COLO829 (cell line): Measurements from ENCODE around the gene CHN2.

Experiments used
- DNase-seq: peaks from one replicate; pipeline ENCODE4 v3.0.0; 2012; ENCODE audit warnings: low spot score

Gene CHN2

DNA sequence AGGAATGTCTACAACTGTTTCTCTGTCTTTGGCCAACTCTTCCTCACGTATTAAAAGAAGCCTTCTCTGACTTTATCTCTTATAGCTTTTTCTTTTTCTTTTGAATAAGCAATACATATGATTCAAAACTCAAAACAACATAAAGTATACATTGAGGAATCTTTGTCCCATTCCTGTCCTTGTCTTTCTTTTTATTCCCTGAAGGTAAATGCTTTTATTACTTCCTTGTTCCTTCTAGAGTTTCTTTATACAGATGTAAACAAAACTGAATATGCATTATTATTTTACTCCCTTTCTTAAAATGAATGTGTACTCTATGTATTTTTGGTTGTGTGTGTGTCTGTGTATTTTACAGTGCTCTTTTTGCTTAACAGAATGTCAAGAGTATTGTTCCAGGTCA is 170.1 kb downstream of the CHN2 start:
- no peak for DNase-seq

DNA sequence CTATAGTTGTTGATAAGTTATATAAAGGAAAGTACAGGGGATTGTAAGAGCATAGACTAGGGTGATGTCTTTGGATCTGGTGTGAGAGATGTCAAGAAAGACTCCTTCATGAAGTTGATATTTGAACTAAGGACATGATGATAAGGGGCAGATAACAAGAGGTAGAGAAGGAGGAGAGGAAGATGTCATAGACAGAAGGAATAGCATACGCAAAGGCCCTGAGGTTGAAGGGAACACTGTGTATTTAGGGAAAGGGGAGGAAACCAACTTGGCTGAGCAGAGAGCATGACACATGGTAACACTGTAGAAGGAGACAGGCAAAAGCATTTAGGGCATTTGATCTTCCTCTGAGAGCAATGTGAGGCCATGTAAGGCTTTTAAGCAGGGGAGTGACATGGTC is 170.8 kb downstream of the CHN2 start:
- no peak for DNase-seq

DNA sequence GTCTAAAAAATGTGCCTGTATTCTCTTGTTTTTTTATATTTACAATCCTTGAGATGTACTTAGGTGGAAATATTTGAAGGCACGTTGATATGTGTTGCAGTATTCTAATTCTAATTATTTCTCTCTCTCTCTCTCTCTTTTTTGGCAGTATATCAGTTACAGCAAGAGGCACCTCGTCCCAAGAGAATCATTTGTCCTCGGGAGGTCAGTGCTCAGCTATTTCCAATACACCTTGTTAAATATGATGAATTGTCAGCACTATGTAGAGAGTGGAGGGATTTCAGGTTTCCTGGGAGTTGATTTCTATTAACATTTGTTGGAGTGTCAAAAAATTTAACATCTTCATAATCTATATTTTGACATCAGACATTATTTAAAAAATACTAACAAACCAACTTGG is 173.2 kb downstream of the CHN2 start:
- DNase-seq = no peak

DNA sequence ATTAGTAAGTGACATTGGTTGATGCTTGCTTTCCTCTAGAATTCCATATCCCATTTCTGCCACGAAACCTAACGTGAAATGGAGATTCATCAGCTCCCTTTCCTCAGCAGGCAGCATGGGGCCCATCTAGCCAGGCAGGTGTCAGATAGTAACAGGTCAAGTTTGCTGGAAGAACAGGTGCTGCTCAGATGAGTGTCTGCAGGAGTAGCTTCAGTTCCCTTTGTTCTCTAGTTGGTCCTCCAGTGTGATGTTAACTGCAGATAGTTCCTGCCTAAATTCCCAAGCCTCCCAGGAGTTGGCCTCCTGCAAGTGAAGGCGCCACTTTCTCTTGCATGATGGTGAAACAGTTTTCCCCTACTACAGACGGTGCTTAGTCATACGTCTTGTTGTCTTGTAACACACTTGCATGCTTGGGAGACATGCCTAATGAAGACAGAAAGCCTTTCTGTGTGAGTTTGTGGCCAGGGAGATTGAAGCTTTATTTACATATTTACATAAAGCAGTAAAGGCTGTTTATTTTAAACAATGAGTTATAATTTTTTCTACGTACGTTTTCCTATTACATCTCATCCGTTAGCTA is 175.4 kb downstream of the CHN2 start:
- no peak for DNase-seq

DNA sequence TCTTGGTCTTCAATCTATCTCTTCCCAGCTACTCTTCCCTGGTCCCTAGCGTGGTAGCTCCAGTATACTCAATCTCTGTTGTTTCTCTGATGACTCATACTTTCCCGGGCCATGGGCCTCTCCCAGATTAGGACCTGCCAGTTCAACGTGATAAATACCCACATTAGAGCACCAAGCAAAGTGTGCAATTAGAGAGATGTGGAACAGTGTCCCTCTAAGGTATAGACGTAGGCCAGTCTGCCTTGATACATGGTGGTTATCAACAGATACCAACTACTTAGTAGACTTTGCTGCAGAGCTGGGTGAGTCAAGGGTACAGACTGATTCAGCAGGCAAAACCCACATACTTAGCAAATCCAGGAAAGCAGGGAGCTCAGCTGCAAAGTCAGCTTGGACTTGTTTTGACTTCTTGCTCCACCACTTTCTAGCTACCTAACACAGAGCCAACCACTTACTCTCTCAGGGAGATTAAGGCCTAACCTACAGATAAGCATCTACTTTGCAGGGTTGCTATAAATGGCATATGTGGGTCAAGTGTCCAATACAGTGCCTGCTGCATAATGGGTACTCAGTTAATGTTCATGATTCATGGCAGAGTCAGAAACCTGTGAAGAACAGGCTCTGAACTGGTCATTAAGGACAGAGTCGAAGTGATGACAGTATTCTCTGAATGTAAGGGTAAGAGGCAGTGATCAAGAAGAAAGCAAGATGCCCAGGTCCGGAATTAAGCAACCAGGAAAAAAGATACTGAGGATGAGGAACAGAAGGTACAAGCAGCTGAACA is 176.1 kb downstream of the CHN2 start:
- DNase-seq = peak; percentile 22

DNA sequence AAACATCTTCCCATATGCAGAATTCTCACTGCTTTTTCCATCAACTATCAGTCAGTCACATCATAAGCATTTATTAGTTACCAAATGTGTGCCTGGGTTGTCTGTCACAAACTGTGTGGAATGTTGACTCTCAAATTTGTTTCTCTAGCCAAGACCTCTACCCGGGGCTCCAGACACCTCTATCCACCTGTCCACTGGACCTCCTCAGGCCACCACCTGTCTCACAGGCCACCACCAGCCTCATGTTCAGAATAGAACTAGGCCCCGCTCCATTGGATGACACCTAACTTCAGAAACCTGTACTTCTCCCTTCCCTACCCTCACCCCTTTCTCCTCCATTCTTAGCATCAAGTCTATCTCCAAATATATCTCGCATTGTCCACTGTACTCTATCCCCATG is 176.9 kb downstream of the CHN2 start:
- DNase-seq = no peak

DNA sequence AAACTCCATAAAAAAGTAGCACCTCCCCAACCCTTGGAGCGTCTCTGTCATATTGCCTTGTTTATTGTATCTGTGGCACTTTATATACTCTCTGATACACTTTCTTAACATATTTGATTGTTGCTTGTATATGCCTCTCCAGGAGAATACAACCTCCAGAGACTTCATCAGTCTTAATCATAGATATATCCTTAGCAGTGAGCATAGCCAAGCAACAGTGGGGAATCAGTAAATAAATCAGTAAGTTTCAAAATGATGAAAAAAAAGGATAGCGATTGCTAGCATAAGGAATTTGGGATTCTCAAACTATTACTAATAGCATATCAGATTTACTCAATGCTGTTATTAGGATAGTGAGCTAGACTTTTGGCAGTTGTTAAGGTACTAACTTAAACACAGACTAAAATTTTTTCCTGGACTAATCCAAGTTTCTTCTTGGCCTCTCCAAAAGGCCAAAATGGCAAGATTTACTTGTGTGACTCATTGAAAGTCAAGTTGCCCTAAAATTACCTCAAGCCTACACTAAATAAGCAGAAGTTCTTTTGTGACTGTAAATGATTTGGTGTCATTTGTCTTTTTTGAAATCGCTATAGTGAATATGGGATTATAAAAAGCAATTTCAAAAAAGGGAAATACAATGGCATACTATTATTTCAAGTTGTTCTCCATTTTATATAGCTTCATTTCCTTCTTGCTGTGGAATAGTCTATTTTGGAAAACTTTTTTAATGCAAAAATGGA is 177.9 kb downstream of the CHN2 start:
- no peak for DNase-seq

DNA sequence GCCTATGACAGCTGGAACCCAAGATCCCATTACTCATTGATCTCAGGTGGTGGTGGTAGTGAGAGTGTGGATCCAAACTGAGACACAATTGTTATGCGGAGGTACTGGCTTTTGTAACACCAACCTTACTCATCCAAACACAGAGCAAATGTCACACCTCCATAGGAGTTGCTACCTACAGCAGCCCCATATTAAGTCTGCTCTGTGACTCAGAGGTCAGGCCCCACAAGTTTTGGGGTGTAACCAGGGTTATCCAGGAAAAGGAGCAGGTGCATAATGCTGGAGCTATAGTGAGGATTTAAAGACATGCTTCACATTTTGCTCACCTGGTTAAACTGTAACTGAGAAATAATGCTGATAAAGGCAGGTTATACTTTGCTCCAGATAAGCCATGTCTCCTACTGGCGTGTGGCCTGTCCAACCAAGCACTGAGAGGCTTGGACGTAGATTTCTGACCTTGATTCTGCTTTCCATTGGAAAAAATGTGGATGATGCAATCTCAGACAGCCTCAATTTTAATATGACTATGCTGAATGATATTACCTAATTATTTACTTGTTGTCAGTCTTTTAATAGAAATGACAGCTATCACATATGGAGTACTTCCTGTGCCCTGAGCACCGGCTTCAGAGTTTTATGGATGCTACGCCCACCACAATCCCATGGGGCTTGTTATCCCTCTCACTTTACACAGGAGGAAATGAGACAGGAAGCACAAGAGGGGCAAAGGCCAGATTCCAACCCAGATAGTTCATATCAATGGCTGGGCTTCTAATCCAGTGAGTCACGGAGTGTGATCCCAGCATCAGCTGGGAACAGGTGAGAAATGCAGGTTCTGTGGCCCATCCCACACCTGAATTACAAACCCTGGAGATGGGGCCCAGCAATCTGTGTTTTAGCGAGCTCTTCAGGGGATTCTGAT is 181.3 kb downstream of the CHN2 start:
- DNase-seq = peak; percentile 80

DNA sequence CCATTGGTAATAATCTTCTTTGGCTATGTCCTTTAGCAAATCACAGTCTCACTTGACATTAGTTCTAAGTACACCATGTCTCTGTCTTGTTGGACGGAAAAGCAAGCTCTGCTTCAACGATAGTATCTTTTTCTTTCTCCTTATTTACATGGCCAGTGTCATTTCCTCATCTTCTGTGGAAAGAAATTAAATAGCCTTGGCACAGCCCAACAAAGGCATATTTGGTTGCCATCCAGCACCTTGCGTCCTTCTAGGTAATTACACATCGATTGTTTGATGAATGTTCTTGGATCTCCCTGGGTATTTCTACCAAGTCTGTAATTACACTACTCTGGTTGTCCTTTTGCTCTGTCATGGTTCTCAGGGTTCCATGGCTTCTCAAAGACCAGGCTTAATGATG is 183.1 kb downstream of the CHN2 start:
- no peak for DNase-seq

DNA sequence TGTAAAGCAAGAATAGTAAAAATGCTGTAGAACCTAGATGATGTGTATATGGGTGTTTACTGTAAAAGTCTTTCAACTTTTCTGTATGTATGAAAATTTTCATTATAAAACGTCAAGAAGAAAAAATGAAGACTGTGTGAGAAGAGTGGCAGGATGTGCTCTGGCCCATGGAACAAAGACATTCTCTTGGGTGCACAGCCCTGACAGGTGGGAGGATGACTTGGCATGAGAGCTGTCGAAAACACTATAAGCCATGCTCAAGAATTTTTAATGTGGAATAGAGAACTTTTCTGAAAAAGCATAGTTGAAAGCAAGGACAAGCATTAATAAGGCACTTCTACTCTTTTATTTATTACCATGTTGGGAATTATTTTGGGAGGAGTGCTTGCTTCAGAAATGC is 185.0 kb downstream of the CHN2 start:
- DNase-seq = no peak

DNA sequence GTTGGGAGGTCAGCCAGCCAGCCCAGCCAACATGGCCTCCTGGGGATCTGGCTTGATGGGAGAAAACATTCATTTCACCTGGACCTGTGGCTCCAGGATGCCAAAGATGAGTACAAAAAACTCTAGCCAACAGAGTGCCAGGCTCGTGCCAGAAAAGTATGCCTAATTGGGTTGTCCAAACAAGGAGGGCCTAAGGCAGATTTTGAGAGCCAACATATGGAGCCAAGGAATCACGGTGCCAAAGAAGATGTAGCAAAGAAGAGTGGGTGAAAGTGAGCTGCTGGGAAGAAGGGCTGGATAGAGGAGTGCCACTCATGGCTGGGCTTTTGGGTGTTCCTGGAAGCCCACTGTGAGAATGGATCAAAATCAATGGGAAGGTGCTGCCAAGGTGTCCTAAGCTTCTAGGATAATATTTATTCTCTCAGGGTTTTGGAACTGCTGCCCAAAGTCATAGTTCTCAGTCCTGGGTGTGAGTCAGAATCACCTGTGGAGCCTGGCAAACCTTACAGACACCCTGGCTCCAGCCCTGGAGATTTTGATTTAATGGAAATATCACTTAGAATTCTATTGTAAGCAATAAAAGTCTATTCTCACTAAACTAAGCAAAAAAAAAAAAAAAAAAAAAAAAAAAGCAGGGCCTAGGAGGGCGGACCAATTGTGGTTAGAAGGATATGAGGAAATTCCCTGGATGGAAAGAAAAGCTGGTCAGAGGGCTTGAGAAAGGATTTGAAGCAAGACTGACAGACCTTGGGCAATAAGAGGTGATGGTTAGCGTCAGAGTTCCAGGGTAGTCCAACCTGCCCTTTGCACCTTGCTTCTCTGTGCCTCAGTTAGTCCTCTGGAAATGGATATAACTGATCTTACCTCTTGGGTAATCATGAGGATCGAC is 186.9 kb downstream of the CHN2 start:
- no peak for DNase-seq

DNA sequence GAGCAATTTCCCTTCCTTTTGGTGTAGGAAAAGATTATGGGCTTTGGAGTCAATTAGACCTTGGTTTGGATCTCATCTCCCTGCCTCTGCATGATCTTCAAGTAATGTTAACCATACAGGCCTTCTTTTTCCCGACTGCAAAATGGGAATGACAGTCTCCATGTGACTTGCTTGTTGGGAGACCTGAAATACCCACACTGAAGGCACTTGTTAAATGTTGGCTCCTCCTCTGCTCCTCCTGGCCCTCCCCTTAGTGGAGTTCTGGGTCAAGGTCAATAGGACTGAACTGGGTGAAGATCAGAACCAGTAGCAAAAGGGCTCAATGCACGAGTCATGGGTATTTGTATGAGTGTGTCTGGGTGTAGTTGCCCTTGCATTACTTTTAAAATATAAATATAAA is 189.7 kb downstream of the CHN2 start:
- no peak for DNase-seq

DNA sequence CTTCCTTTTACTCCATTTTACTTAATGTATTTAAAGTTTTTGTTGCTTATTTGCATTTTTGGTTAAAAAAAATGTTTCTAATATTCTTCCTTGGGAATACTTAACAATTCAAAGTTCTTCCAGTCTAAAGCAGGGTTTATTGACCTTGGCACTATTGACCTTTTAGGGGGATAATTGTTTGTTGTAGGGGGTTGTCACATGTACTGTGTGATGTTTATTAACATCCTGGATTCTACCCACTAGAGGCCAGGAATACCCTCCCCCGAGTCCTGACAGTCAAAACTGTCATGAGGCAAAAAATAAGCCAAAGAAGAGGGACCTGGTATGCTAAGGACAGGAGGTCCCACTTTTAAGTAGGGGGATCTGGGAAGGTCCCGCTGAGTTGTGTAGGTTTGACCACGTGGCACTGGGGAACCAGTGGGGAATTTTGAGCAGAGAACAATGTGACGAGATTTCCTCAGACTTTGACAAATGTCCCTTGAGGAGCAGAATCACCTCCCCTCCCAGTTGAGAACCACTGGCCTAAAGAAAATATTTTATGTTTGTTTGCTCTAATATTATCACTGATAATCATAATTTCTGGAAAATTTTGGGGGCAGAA is 190.7 kb downstream of the CHN2 start:
- no peak for DNase-seq

DNA sequence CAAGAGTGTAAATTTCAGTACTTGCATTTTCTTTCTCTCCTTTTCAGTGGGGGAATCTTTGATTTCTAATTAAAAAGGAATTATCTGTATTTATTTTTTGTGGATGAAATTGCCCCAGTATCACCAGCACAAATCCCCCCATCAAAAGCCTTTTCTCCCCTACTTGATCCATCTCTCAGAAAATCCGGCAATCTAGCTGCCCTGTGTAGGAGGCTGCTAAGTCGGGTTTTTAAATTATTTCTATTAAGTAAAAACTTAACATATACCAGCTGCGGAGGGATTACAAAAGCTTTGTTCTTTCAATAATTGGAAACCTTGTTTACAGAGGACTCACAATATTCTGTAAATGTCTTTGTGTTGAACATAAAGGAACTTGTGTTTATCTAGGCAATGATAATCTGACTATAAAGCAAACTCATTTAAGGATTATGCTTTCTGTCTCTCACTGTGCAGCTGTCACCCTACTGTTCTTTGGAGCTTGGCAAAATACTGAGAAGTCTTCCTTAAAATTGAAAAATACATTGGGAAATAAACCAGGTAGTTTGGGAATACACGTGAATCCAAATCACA is 191.7 kb downstream of the CHN2 start:
- no peak for DNase-seq

DNA sequence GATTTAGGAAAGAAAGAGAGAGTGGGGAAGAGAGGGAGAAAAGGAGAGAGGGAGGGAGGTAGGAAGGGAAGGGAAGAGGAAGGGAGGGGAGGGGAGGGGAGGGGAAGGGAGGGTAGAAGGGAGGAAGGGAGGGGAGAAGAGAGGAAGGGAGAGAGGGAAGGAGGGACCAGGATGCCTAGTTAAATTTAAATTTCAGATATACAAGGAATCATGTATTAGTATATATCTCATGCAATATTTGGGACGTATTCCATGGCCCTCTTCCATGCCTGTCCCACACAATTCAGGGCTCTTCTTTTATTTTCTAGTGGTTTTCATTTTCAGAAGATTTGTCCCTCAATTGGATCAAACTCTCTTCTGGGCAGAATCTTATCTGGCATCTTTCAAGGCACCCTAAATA is 196.7 kb downstream of the CHN2 start:
- DNase-seq = no peak

DNA sequence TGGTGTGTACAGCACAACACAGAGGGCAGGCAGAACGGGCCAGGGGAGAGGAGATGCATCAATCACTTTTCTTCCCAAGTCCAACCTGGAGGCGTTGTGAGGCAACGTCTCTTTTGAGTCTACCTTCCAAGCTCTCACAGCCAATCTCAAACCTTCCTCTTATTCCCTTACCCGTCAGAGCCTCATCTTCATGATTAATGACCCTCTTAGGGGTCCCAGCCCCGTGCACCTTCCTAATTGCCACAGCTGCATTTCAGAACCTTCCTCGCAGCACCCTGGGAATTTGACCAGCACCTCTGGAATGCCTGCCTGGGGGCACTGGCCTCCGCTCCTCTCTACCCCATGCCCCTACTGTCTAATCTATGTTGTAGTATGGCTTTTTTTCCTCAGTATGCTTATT is 199.7 kb downstream of the CHN2 start:
- DNase-seq = no peak

DNA sequence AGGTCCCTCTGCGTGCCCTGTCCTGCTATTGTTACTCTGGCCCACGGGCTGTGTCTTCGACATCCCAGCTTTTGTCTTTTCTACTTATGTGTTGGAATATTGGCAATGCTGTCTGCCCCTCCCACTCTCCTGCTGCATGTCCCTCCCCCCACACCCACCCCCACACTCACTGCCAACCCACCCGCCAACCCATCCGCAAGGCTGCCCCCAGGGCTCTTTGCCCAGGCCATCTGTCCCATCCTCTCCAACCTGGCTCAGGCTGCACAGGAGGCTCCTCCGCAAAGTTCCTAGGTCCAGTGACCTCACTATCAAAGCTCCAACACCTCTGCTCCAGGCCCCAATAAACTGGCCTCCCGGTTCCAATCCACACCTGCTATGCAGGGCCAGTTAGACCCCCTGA is 202.0 kb downstream of the CHN2 start:
- no peak for DNase-seq

DNA sequence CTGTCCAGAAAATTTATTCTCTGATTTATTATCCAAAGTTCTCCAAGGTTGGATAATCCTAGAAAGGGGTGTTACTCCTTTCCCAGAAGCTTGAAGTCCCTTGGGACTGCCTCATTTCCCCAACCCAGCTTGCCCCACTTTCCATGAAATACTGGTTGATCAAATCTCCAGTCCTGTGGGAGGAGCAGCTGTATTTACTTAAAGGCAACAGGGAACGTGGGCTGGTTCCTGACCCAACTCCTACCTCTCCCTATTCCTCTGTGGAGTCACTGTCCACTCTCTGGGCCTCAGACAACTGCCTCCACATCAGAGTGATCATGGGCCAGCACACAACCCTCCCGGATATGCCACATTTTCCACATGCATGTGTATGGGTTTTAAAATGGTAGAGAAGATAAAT is 202.8 kb downstream of the CHN2 start:
- DNase-seq = no peak

DNA sequence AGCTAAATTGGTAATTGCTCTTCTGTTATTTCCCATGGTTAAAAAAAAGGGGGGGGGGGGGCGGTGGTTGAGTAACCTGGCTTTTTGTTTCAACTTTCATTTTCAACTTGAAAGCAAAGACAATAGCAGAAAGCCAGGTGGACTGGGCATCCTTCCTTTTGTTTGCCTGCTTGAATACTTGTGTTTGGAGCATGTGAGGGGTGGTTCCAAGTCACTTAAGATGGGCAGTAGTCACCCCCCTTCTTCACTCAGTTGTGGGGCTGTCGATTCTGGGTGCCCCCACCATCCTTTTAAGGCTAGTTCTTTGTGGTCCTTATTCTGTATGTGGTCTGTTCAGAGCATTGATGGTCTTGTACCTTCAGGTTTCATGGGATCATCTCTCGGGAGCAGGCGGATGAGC is 203.4 kb downstream of the CHN2 start:
- no peak for DNase-seq

DNA sequence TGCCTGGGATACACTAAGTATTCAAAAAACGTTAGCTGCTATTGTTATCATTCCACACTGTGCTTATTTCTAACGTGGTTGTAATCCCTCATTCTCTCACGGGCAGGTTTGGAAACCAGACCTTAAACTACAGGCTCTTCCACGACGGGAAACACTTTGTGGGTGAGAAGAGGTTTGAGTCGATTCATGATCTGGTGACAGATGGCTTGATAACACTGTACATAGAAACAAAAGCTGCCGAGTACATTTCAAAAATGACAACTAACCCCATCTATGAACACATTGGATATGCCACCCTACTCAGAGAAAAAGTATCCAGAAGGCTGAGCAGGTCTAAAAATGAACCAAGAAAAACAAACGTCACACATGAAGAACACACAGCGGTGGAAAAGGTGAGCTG is 205.9 kb downstream of the CHN2 start:
- no peak for DNase-seq

DNA sequence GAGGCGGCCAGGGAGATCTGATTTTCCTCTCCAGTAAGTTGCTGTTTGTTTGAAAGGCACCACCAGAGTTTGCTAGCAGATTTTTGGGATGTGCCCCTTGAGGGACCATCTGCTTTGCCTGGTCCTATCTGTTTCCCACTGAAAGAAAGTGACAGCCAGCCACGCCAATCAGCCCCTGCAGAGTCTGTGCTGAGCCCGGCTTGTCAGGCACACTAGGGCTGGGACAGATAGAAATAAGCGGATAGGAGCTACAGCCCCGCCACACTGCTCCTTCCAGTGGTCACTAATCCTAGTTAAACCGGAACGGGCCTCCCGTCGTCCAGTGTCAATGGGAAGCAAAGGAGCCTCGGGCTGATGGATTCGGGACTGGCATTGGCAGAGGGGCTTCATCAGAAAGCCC is 207.2 kb downstream of the CHN2 start:
- DNase-seq = no peak
